ENCODE measurements around the gene CTU2.

The CTU2 gene

DNA sequence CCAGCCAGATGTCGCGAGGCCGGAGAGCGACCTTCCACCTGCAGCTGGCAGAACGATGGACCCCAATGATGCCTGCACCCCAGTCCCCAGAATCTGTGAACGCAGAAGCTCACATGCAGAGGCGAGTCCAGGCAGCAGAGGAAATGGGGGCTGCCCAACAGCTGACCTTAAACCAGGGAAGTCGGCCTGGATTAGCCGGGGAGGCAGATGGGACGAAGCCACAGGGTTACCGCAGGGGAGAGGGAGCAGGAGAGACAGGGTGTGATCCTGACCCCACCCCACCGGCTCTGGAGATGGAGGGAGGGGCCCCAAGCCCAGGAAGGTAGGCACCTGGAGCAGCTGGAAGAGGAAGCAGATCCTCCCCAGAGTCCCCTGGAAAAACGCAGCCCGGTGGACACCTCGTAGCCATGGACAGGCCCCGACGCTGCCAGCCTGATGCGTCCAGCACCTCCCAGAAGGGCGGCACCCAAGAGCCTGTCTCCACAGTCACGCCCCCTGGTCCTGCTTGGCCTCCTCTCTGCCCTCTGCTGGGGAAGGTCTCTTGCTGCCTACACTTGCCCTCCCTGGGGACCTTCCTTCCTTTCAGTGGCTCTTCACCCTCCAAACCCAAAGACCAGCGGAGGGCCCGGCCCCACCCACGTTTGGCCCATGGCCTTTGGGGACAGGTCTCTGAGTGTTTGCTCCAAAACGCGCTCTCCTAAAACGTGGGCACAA lies 41.4 kb downstream of the CTU2 start:
- DNase-seq: no peak

GRCh38 chr16:88748364-88748763 lies 42.1 kb downstream of the CTU2 start:
- no peak for DNase-seq

GRCh38 chr16:88749358-88749757 lies 43.1 kb downstream of the CTU2 start:
- DNase-seq: no peak

DNA sequence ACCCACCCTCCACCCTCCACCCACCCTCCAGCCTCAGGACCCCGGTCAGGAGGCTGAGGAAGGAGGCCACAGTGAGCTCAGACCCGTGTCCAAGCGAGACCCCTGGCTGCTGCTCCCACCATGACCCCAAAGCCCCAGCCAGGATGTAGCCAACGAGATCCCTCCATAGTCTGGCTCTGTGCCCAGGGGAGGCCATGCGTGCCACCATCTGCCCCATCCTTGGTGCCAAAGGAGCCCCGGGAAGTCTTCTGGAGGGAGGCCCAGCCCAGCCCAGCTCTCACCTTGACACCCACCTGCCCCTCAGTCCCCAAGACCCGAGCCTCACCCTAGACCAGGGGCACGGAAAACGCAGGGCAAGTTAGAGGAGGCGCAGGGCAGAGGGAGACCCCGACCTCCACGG lies 44.6 kb downstream of the CTU2 start:
- no peak for DNase-seq

- no peak for DNase-seq
Observed at GRCh38 chr16:88752386-88753002, 46.2 kb downstream of the CTU2 start.

DNA sequence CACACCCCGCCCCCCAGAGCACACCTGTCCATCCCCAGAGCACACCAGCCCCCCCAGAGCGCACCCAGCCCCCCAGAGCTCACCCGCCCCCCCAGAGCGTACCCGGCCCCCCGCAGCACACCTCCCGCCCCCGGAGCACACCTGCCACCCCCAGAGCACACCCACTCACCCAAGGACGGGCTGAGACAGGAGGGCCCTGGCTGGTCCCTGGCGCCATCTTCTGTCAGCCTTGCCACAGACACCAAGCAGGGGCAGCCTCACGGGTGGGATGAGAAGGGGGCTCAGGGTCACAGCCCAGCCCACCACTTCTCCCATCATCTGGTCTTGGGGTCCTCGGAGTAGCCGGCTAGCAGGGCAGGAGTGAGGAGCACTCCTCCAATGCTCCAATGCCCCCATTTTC lies 46.9 kb downstream of the CTU2 start:
- no peak for DNase-seq

DNA sequence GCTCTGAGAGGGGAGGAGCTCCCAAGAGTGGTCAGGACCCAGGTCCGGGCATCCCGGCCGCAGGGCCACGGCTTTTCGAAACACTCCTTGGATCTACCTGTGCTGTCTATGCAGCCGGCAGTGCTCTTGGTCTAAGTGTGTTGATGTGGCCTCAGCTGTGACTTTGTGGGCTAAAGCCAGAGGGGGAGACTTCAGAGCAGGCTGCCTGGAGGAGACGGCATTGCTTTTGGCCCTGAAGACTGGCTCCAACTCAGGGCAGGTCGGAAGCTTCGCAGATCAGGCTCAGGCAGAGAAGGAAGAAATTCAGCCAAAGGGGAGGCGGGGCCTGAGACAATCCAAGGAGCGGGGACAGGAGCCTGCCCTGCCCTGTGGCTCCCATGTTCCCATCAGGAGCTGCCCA lies 47.3 kb downstream of the CTU2 start:
- DNase-seq: no peak

GRCh38 chr16:88754109-88754911 lies 48.0 kb downstream of the CTU2 start:
- no peak for DNase-seq

DNA sequence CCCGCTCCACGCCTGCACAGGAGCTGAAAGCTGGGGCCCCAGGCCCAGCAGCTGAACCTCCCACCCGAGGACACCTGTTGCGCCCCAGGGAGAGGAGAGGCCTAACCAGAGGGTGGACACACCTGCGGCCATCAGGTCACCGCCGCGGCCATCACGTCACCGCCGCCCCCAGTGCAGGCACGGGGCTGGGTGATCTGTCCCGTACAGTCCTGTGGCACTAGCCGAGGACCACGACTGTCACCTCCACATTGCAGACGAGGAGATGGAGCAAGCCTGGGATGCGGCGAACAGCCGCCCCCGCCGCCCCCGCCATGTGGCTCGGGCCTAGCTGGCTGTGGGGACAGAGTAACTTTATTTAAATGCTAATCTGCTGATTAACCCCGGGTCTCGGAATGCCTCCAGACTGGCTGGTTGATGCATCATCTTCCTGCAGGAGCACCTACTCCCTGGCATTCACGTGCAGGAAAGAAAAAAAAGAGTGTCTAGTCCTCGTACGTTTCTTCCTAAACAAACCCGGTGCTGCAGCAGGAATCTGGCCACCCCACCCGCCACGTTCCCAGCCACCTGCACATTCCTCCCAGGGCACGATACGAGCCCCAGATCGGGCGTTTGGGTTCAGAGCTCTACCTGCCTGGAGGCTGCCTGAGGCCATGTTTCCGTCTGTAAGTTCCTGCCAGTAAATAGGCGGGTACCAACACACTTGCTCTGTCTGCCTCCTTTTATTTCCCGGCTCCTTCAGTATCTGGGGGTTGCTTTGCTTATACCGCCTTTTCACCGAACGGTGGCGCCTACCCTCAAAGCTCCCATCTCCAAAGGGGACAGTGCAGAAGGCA lies 48.8 kb downstream of the CTU2 start:
- no peak for DNase-seq

DNA sequence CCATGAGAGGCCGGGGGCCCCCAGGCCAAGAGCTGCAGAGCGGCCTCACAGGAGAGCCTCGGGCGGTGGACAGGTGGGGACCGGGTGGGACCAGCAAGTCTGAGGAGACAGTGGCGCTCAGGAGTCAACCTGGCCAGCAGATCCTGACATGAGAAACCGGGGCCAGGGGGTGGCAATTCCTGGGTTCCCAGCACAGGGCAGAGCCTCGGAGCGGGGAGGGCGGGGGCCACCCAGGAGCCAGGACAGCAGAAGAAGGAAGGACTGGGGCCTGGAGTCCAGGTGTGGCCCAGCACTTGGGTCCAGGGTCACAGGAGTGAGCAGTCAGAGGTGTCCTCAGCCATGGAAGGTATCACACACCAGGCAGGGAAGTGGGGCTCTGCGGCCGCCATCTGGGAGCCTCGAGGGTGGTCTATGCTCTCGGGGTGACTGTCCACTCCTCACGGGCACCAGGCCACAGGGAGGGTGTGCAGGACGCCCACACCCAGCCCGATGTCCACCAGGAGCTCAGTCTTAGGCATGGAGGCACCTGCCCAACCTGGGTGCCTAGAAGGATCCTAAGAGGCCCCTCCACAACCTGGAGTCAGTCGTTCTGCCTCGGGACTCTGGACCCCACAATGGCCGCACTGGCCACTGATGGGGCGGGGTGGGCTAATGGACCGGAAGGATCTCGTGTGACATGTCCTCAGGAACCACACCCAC lies 49.6 kb downstream of the CTU2 start:
- DNase-seq: no peak

DNA sequence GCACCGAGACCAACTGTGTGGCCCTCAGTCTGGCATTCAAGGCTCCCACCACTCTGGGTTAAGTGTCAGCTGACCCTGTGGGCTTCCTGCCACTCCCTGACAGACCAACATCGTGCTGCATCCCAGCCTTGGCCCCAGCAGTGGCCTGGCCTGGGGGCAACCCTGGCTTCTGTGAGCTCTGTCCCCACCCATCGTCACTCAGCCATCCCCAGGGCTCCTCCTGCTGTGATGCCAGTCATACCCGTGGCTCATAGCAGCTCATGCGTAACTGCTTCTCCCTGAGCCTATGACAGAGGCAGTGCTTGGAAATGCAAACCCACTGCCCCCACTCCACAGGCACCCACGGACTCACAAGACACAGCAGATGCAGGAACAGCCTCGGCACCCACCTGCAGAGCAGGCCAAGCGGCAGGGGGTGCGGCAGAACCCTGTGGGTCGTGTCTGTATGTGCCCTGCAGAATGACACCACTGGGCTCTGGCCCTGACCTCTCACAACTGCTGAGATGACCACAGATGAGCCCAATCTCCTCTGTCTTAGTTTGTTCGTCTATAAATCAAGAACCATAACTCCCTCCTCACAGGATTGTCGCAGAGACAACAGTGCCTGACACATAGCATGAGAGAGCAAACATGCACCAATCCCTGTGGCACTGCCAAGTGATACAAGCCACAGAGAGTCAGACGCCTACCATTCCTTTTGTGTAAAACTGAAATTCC lies 52.1 kb downstream of the CTU2 start:
- no peak for DNase-seq

DNA sequence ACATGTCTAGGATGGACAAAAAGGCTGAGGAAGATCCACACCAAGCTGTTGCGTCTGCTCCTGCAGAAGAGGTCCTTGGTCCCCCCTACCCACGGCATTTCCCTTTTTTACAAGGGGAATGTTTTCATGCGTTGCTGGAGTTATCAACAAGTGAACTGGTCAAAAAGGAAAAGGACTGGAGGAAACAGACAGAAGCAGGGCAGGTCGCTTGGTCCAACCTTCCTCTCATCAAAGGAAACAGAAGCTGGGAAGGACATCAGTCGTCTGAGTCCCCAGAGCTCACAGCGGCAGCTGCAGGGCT lies 52.6 kb downstream of the CTU2 start:
- no peak for DNase-seq

GRCh38 chr16:88759245-88759975 lies 53.1 kb downstream of the CTU2 start:
- DNase-seq: no peak

DNA sequence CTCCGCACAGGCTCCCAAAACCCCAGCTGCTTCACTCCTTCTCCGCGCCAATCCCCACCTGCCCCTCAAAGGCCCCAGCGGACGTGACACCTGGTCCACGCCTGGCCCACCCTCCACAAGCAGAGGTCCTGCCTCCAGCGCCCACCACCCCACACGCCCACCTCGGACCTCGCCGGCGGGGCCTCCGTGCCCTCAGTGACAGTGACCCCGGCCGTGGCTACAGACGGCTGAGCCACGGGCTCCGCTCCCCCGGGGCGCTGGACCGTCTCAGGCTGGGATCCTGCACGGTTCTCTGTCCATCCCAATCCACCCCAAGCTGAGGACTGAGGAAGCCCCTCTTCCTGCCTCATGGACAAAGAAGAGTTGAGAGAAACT lies 53.7 kb downstream of the CTU2 start:
- DNase-seq: no peak

- no peak for DNase-seq
Observed at GRCh38 chr16:88760424-88761142, 54.3 kb downstream of the CTU2 start.

- no peak for DNase-seq
Observed at GRCh38 chr16:88761143-88761534, 54.8 kb downstream of the CTU2 start.

GRCh38 chr16:88761830-88762229 lies 55.5 kb downstream of the CTU2 start:
- no peak for DNase-seq

DNA sequence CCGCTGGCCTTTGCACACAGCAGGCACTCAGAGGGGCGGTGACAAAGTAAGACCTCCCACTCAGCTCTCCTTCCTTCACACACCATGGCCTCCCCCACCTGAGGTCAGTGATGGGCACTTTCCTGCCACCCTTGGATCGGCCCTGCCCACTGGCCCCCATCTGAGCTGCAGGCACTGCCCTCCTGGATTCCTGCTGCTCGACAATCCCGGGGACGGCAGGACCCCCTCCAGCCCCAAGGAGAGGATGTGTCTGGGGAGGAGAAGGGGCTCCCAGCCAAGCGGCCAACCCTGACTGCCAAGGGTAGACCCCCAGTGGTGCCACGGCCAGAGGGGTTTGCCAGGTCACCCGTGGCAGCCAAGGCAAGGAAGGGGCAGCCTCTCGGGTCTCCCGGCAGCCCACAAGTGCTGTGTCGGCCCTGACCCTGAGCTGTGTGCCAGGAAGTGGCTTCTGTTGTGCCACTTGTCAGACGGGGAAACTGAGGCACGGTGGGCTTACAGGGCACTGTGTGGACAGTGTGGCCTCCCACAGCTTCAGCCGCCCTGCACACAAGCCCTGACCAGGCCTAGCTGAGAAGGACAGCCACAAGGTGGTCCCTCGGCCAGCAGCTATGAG lies 56.1 kb downstream of the CTU2 start:
- DNase-seq: no peak

GRCh38 chr16:88762941-88763340 lies 56.6 kb downstream of the CTU2 start:
- no peak for DNase-seq

- DNase-seq: no peak
Observed at GRCh38 chr16:88763502-88764053, 57.3 kb downstream of the CTU2 start.
